ENCODE results near the gene GIT2.

GIT2 gene

DNA sequence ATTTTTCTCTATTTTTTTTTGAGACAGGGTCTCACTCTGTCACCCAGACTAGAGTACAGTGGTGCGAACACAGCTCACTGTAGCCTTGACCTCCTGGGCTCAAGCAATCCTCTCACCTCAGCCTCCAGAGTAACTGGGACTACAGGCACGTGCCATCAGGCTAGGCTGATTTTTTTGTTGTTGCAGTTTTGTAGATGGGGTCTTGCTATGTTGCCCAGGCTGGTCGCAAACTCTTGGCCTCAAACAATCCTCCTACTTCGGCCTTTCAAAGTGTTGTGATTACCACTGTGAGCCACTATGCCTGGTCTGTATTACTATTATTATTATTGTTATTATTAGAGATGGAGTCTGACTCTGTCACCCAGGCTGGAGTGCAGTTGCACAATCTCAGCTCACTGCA lies 23.3 kb downstream of the GIT2 start:
- no peak for DNase-seq

DNA sequence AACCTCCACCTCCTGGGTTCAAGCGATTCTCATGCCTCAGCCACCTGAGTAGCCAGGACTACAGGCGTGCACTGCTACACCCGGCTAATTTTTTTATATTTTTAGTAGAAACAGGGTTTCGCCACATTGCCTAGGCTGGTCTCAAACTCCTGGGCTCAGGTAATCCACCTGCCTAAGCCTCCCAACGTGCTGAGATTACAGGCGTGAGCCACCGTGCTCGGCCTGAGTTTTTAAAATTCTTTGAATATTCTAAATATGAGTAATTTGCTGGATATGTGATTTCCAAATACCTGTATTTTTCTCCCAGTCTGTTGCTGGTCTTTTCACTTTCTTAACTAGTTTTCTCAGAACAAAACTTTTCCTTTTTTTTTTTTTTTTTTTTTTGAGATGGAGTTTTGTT lies 27.4 kb downstream of the GIT2 start:
- DNase-seq: no peak

- no peak for DNase-seq
These were observed 28.1 kb downstream of the GIT2 start for GRCh38 chr12:109968032-109968420.

DNA sequence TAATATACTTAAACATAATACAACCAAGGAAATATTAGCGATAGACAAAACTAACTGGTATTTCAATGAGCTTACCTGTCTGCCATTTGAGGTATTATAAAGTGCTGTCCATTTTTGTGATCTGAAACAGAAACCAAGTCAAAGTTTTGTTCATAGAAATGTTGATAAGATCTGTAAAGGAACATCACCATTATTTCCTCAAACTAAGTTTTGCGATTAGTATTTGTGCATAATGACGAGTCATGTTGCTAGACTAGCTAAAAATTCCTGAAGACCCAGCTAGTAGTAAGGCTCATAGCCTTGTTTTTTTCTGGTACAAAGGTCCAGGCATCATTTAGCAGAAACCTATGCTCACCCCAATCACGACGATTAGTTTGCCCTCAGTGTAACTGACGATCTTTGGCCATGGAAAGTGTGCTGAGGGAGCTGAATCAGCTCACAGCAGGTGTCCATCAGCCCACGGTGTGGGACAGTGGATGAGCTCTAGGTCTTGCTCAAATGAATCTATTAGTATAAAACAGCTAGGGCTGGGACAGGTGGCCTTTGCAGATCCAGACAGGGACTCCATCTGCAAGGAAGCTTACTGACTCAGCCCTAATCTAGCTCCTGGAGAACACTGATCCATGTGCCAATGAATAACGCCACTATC lies 28.7 kb downstream of the GIT2 start:
- no peak for DNase-seq

DNA sequence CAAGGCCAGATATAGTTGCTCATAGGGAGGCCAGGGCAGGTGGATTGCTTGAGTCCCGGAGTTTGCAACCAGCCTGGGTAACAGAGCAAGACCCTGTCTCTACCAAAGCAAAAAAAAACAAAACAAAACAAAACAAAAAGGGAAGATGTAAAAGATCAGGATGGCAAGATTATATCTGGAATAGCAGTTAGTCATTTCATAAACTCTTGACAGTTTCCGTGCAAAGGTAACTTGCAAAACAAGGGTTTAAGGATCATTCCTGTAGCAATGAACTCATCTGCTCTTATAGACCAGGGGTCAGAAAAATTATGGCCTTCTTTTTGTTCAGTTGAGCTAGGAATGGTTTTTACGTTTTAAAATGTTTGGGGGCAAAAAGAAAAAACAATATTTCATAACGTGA lies 29.6 kb downstream of the GIT2 start:
- DNase-seq: no peak

DNA sequence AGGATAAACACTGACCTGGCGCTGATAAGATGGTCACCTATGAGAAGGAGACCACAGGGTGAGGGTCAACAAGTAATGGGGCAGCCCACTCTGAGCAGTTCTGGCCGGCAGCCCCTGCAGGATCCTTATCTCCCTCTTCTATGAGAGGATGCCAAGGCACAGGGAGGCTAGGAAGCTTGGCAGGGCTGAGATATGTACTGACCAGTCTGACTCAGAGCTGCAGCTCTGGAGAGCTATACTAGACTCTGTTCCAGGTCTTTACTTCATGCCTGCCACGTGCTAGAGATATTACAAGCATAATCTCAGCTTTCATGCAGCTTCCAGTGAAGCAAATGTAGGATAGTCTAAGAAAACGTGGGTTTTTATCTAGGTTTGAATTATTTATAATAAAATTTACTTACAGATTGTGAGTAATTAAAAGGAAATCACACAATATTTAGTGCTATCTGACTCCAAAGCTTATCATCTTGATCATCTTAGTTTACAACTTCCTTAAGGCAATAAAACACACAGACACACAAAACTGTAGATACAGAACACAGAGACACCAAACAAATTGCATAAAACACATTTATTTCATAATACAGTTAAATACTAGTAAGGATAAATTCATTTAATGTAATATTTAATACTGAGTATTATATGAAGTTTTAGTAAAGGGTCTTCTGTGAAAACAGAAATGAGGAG lies 32.3 kb downstream of the GIT2 start:
- DNase-seq: no peak

DNA sequence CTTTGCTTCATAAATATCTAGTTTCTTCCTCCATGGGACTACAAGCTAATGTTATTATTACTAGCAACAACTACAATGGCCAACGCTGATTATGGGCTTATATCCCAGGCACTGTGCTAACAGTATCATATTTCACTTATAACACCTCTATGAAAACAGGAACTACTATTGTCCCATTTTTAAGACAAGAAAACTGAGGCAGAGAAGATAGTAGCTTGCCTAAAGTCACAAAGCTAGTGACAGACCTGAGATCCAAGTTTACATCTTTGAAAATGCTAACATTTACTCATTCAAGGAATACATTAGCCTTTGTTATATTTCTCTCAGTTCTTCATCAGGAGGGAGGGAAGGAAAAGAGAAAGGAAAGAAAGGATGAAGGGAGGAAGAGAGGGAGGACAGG lies 32.8 kb downstream of the GIT2 start:
- DNase-seq: no peak

DNA sequence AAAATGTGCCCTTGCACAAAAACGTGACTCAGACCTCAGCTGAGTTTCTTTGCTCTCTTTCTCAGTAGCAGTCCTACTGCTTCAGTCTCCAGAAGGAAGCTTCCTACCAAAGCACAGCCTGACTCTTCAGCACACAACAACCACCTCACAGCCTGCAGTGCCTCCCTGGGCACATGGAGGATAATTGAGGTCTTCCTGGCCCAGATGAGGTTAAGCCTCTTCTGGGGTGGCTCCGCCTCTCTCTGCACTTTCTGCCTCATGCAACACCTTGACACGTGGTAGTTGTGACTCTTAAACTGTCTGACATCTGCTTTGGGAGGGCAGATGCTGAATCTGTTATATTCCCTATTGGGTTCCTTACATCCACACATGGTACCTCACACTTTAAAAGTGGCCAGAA lies 33.8 kb downstream of the GIT2 start:
- no peak for DNase-seq

DNA sequence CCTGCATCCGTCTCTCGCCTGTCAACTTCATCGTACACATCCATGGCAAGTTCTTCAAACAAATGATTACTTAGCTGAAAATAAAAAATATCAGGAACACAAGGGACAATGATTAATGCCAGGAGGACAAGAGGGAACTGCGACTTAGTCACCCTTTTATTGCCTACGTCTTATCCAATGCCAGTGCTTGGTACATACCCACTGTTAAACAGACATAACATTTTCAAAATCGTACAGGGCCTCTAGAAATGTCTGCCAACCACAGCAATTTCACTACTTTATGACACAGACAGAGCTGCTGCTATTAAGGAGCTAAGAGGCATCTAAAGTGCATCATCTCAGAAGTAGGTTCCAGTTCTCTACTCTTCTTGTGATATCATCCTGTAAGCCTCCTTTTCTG lies 34.6 kb downstream of the GIT2 start:
- no peak for DNase-seq

- DNase-seq: no peak
These were observed 35.0 kb downstream of the GIT2 start for GRCh38 chr12:109961201-109961600.

GRCh38 chr12:109959411-109960093 lies 36.6 kb downstream of the GIT2 start:
- no peak for DNase-seq

DNA sequence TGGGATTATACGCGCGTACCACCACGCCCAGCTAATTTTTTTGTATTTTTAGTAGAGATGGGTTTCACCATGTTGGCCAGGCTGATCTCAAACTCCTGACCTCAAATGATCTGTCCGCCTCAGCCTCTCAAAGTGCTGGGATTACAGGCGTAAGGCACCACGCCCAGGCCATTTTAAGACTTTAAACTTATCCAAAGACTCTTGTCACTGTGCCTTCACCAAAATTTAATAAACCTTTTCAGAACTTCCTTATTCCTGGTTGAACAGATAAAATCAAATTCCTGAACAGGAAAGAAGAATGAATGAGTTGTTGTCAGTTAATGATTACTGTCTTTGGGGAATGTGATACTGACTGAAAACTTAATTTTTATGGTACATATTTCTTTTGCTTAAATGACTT lies 37.8 kb downstream of the GIT2 start:
- DNase-seq: no peak

DNA sequence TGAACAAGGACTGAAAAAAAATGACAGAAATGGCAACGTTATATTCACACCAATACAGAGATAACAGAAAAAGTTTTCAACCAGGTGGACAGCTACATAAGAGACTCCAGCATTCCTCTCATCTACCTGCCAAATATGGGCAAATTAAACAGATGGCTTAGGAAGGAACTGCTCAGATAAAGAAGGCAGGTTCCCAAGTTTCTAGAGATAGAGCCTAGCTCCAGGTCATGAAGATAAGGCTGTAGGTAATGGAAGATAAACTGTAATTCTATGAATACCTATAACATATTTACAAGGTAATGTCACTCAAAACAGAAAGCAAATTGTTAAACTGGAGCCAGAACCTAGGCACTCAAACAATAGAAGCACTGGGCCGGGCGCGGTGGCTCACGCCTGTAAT lies 42.5 kb downstream of the GIT2 start:
- DNase-seq: no peak

- DNase-seq: no peak
These were observed 43.3 kb downstream of the GIT2 start for GRCh38 chr12:109952873-109953272.

GRCh38 chr12:109952160-109952858 lies 43.9 kb downstream of the GIT2 start:
- DNase-seq: no peak

- no peak for DNase-seq
These were observed 44.4 kb downstream of the GIT2 start for GRCh38 chr12:109951751-109952150.

DNA sequence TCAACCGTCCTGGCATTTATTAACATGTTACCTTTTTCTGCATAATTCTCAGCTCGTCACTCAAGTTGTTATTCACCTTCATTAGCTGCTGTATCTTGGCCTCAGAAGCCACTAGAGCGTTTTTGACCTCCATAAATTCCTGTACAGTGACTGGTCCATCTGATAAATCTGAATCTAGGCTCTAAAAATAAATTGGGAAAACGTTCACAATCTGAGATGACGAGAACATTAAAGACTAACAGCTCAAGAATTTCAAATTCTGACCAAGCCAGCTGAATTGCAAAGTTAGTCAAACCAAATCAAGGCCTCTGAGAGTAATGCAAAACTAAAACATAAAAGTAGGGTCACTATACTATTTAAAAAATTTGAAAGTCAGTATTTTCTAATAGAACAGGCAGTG lies 45.0 kb downstream of the GIT2 start:
- DNase-seq: no peak

GRCh38 chr12:109950625-109951024 lies 45.5 kb downstream of the GIT2 start:
- DNase-seq: no peak

DNA sequence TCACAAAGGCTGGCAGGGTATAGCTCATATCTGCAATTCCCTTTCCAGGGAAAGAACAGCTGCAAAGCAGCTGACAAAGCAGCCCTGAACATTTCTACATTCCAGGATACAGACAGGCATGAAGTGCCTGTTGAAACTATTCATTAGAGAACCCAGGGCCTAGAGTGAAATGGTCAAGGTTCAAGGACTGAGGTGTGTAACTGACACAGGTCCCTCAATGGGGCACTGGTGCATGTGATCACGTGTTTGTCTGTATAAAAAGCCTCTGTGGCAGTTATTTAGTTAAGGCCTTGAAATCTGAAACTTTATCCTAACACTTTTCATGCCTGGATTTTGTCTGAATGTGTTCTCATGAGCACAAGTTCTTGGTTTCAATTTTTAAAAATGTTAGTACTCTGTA lies 47.1 kb downstream of the GIT2 start:
- DNase-seq: no peak

DNA sequence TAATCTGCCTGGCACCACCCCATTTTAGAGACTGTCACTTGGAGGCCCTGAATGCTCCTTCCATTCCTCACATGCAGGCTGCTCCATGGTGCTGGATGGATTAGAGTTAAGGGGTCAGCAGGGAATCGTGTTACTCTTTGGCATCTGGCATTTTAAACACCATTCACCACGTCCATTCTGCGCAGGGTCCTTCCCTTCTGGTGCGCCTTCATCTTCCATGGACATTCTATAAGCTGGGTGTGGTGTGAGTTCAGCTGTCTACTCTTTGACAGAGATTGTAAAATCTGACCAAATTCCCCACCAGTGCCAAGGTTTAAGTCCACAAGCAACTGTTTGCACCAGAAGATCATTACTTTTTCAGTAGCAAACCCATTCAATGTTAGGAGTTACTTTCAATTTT lies 47.8 kb downstream of the GIT2 start:
- DNase-seq: no peak

DNA sequence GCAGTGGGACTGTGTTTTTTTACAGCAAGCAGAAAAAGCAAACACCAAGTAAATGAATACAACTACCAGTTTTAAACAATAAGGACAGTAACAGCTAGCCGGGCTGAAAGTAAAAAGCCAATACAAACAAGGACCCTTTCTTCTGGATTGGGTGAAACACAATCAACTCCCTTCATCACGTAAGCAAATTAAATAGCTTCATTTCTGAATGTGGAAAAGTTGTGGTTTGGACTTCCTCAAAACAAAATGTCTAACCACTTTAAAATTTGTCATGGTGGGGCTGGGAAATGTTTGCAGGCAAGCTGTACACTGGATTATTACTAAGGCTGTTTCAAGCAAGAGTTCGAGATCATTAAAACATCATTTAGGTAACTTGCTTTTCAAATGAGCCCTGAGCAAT lies 48.6 kb downstream of the GIT2 start:
- DNase-seq: no peak

GRCh38 chr12:109946913-109947312 lies 49.3 kb downstream of the GIT2 start:
- no peak for DNase-seq

GRCh38 chr12:109946505-109946904 lies 49.7 kb downstream of the GIT2 start:
- no peak for DNase-seq
